DMS53 treated with DMSO at 0.1 percent for 48 hours (cell line): ENCODE data around the gene TYMP.

ENCODE experiments used
- DNase-seq: peaks from one replicate; lab custom pipeline; 2025; ENCODE audit not compliant: unreplicated experiment; lab: John Stamatoyannopoulos, UW

Gene TYMP

GRCh38 chr22:50529897-50530579 lies at the start of gene TYMP:
TYMP (minus strand) TSS chr22:50530012; CDS start chr22:50529709, 303 bp downstream.
- peak; percentile 44 for DNase-seq

- DNase-seq: no peak
These were observed 49.0 kb upstream of the TYMP start for GRCh38 chr22:50578776-50579310.

GRCh38 chr22:50577987-50578775 lies 48.4 kb upstream of the TYMP start, which contains the start of gene CPT1B:
CPT1B (minus strand) TSS chr22:50578427; CDS start chr22:50577915, 512 bp downstream.
- no peak for DNase-seq

- no peak for DNase-seq
These were observed 47.8 kb upstream of the TYMP start for GRCh38 chr22:50577697-50577986.

GRCh38 chr22:50576806-50577696 lies 47.2 kb upstream of the TYMP start:
- DNase-seq: no peak

- peak; percentile 2 for DNase-seq
These were observed 46.3 kb upstream of the TYMP start for GRCh38 chr22:50576070-50576469.

- DNase-seq: no peak
These were observed 45.7 kb upstream of the TYMP start for GRCh38 chr22:50575426-50575941.

GRCh38 chr22:50574383-50574755 lies 44.6 kb upstream of the TYMP start:
- DNase-seq: no peak

- no peak for DNase-seq
These were observed 43.9 kb upstream of the TYMP start for GRCh38 chr22:50573491-50574382.

GRCh38 chr22:50572965-50573364 lies 43.2 kb upstream of the TYMP start:
- no peak for DNase-seq

GRCh38 chr22:50571264-50572175 lies 41.7 kb upstream of the TYMP start:
- no peak for DNase-seq

GRCh38 chr22:50570861-50571260 lies 41.0 kb upstream of the TYMP start:
- DNase-seq: no peak

GRCh38 chr22:50569896-50570535 lies 40.2 kb upstream of the TYMP start:
- DNase-seq: no peak

- no peak for DNase-seq
These were observed 39.2 kb upstream of the TYMP start for GRCh38 chr22:50569041-50569459.

- DNase-seq: peak; percentile 4
These were observed 38.8 kb upstream of the TYMP start for GRCh38 chr22:50568626-50569025.

- no peak for DNase-seq
These were observed 38.0 kb upstream of the TYMP start for GRCh38 chr22:50567721-50568252.

- no peak for DNase-seq
These were observed 34.5 kb upstream of the TYMP start for GRCh38 chr22:50564289-50564688.

- DNase-seq: no peak
These were observed 33.8 kb upstream of the TYMP start for GRCh38 chr22:50563413-50564160.
